Panc1 (cell line): ENCODE data around the gene SCD5. TPM values are rescaled to one million over a fixed set of nuclear protein-coding genes. Genes with fewer than 3 reads are reported as not detected.

Experiments
- ATAC-seq: fragments of 200-7000 bp; cut with Tn5 transposase; 2 replicates; pipeline ENCODE4 v1.9.1; 2020; ENCODE audit warnings: mild to moderate bottlenecking, moderate library complexity
- BruUV-seq: library from RNA; stranded (reverse); fragments of 400-500 nt; replicated peaks from 2 replicates; lab custom pipeline; 2021; lab: Mats Ljungman, UMichigan
- CTCF ChIA-PET: fragments of 300-600 bp; sonication (Branson Sonifier 250); formaldehyde crosslinking; loops from one replicate; lab custom pipeline; 2022; ENCODE audit warnings: antibody characterized with exemption; lab: Charles Lee
- POLR2A ChIA-PET: fragments of 300-600 bp; sonication (Branson Sonifier 250); formaldehyde crosslinking; loops from one replicate; lab custom pipeline; 2022; ENCODE audit warnings: antibody characterized with exemption; lab: Charles Lee
- DNase-seq: peaks from one replicate; pipeline ENCODE4 v3.0.0-alpha.2; 2010; ENCODE audit warnings: low read depth, low spot score
- H3K27ac ChIP-seq: 2 replicates; pipeline ENCODE4 v1.5.1; 2011; ENCODE audit warnings: mild to moderate bottlenecking, low read length, inconsistent platforms
- H3K27me3 ChIP-seq: fragments of 200-500 bp; sonication (Bioruptor generic); 2 replicates; pipeline ENCODE4 v1.6.0; 2014; ENCODE audit warnings: low read length, inconsistent platforms; ENCODE audit not compliant: control insufficient read depth, insufficient read depth
- H3K36me3 ChIP-seq: fragments of 200-500 bp; sonication (Bioruptor generic); 2 replicates; pipeline ENCODE4 v1.5.1; 2014; ENCODE audit warnings: inconsistent platforms, mild to moderate bottlenecking, low read length, moderate library complexity; ENCODE audit not compliant: control insufficient read depth, insufficient read depth
- H3K4me1 ChIP-seq: 2 replicates; pipeline ENCODE4 v1.5.1; 2011; ENCODE audit warnings: inconsistent platforms, mild to moderate bottlenecking, low read length, moderate library complexity; ENCODE audit not compliant: control insufficient read depth, insufficient read depth
- H3K4me3 ChIP-seq, 2 experiments: 2 replicates each; pipeline ENCODE4 v1.5.1; 2011 to 2012; ENCODE audit warnings: low read depth in 2 of 2, low read length in 2 of 2, mild to moderate bottlenecking in 2 of 2, inconsistent platforms in 1 of 2, moderate library complexity in 1 of 2
- H3K9me3 ChIP-seq: fragments of 200-500 bp; sonication (Bioruptor generic); 2 replicates; pipeline ENCODE4 v1.5.1; 2014; ENCODE audit warnings: low read depth, mild to moderate bottlenecking, inconsistent platforms, low read length, moderate library complexity; ENCODE audit not compliant: control insufficient read depth, insufficient read depth
- CTCF ChIP-seq: fragments of 450-650 bp; IDR thresholded peaks from 2 replicates; pipeline ENCODE4 v1.5.1; 2017; ENCODE audit warnings: mild to moderate bottlenecking
- POLR2AphosphoS5 ChIP-seq: IDR thresholded peaks from 2 replicates; pipeline ENCODE4 v1.6.1; 2012; ENCODE audit warnings: mild to moderate bottlenecking, low read depth, low read length, moderate library complexity
- REST ChIP-seq, 2 experiments: IDR thresholded peaks; 2 replicates each; pipeline ENCODE4 v1.6.1; 2011 to 2012; ENCODE audit warnings: low read depth in 2 of 2, control low read depth in 1 of 2, low read length in 1 of 2, mild to moderate bottlenecking in 1 of 2, moderate library complexity in 1 of 2; ENCODE audit not compliant: insufficient read depth in 1 of 2
- SIN3A ChIP-seq: IDR thresholded peaks from 2 replicates; pipeline ENCODE4 v1.6.1; 2012; ENCODE audit warnings: low read depth, mild to moderate bottlenecking, low read length, moderate library complexity, borderline replicate concordance; ENCODE audit not compliant: insufficient read depth
- TCF7L2 ChIP-seq: IDR thresholded peaks from 2 replicates; pipeline ENCODE4 v1.6.1; 2011; ENCODE audit warnings: mild to moderate bottlenecking, low read depth, low read length, inconsistent platforms
- in situ Hi-C: cut with HindIII; loops from 2 replicates; pipeline ENCODE4 v1.10.0; 2016; ENCODE audit warnings: low sequenced_read_pairs, low pct_unique_long_range_greater_than_20kb
- intact Hi-C: fragments of 100-400 bp; cut with micrococcal nuclease; formaldehyde crosslinking; loops from one replicate; pipeline ENCODE4 v1.10.0; 2022; ENCODE audit not compliant: unreplicated experiment
- total RNA-seq: library from RNA; stranded (reverse); gene quantifications from one replicate; pipeline ENCODE4 v1.2.1, GENCODE V29; 2021; ENCODE audit not compliant: unreplicated experiment

Gene SCD5
- total RNA-seq, 1 experiment from 2014 or later: 2.0 TPM

DNA sequence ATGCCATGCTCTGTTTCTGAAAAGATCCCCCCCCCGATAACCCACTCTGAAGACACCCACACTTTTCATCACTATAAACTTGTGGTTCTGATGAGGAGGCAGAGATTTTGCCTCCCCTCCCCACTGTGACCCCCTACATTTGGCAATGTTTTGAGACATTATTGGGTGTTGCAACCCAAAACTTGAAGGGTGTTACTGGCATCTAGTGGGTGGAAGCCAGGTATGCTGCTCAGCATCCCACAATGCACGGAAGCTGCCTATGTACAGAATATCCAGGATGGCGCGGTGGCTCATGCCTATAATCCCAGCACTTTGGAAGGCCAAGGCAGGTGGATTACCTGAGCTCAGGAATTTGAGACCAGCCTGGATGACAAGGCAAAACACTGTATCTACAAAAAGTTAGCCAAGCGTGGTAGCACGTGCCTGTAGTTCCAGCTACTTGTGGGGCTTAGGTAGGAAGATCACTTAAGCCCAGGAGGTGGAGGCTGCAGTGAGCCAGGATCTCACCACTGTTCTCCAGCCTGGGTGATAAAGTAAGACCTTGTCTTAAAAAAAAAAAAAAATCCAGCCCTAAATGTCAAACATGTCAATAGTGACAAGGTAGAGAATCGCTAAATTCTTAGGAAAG is 87.3 kb downstream of the SCD5 start:
- DNase-seq (no peak), ATAC-seq (no peak)
- intact Hi-C loops: no loop called here
- TF ChIP-seq SIN3A (no peak), REST (IDR thresholded peaks at IDR 0.05; ENCODE audit: insufficient read depth in 1 of 2, low read depth in 2 of 2, low read length in 1 of 2) (no peak), POLR2AphosphoS5 (no peak), TCF7L2 (no peak), CTCF (no peak)
- in situ Hi-C loops: no loop called here
- CTCF ChIA-PET: no interaction called here
- no peaks in the 10 kb centered on the region for H3K36me3 ChIP-seq
- no TSS peak for BruUV-seq
- no peaks in the 10 kb centered on the region for H3K27me3 ChIP-seq
- H3K9me3 ChIP-seq: no peaks in the 10 kb centered on the region
- H3K4me3 ChIP-seq: no peak overlapping the region
- POLR2A ChIA-PET: no interaction called here
- no peak overlapping the region for H3K27ac ChIP-seq
- H3K4me1 ChIP-seq: no peaks in the 10 kb centered on the region

- ATAC-seq (no peak), DNase-seq (no peak)
- in situ Hi-C loops (no loop called here), intact Hi-C loops (no loop called here)
- Histone ChIP-seq H3K27ac (no peak overlapping the region), H3K4me1 (no peaks in the 10 kb centered on the region), H3K9me3 (no peaks in the 10 kb centered on the region), H3K27me3 (no peaks in the 10 kb centered on the region), H3K4me3 (no peak overlapping the region), H3K36me3 (no peaks in the 10 kb centered on the region)
- BruUV-seq: no TSS peak
- ChIA-PET POLR2A (no interaction called here), CTCF (no interaction called here)
- no peak for TF ChIP-seq REST (IDR thresholded peaks at IDR 0.05; ENCODE audit: insufficient read depth in 1 of 2, low read depth in 2 of 2, low read length in 1 of 2)
- no peak for TF ChIP-seq POLR2AphosphoS5
- no peak for TF ChIP-seq CTCF
- no peak for TF ChIP-seq TCF7L2
- TF ChIP-seq SIN3A: no peak
Observed at GRCh38 chr4:82710197-82710929, 88.2 kb downstream of the SCD5 start.
